H9 (cell line): ENCODE results near the gene LONRF3. TPM values are rescaled to one million over a fixed set of nuclear protein-coding genes. Genes with fewer than 3 reads are reported as not detected.

Experiments used
- DNase-seq: peaks from one replicate; pipeline ENCODE4 v3.0.0-alpha.2; 2017
- H2AFZ ChIP-seq: one replicate; pipeline ENCODE4 v1.6.1; 2013; ENCODE audit warnings: mild to moderate bottlenecking, low read length, control low read depth, moderate library complexity
- H2AK5ac ChIP-seq: 2 replicates; pipeline ENCODE4 v1.6.1; 2013; ENCODE audit warnings: low read length, control low read depth, mixed read lengths; ENCODE audit not compliant: insufficient read length
- H2BK120ac ChIP-seq: one replicate; pipeline ENCODE4 v1.6.1; 2013; ENCODE audit warnings: low read depth, mild to moderate bottlenecking, low read length, control low read depth, inconsistent platforms; ENCODE audit not compliant: poor library complexity, severe bottlenecking
- H2BK12ac ChIP-seq: 2 replicates; pipeline ENCODE4 v1.6.1; 2013; ENCODE audit warnings: low read length, control low read depth, mixed read lengths, low read depth; ENCODE audit not compliant: insufficient read length
- H2BK15ac ChIP-seq: 2 replicates; pipeline ENCODE4 v1.6.1; 2013; ENCODE audit warnings: low read depth, low read length, control low read depth
- H2BK20ac ChIP-seq: one replicate; pipeline ENCODE4 v1.6.1; 2013; ENCODE audit warnings: low read depth, mild to moderate bottlenecking, low read length, control low read depth, inconsistent platforms; ENCODE audit not compliant: poor library complexity, severe bottlenecking
- H2BK5ac ChIP-seq: 2 replicates; pipeline ENCODE4 v1.6.1; 2013; ENCODE audit warnings: low read length, control low read depth, mixed read lengths; ENCODE audit not compliant: insufficient read length
- H3K14ac ChIP-seq: 2 replicates; pipeline ENCODE4 v1.6.1; 2013; ENCODE audit warnings: low read length, control low read depth; ENCODE audit not compliant: insufficient read depth
- H3K18ac ChIP-seq: 2 replicates; pipeline ENCODE4 v1.6.1; 2013; ENCODE audit warnings: low read depth, mild to moderate bottlenecking, mixed read lengths, low read length, control low read depth; ENCODE audit not compliant: insufficient read length
- H3K23ac ChIP-seq: 2 replicates; pipeline ENCODE4 v1.6.1; 2013; ENCODE audit warnings: low read length, control low read depth, mixed read lengths, low read depth; ENCODE audit not compliant: insufficient read length
- H3K23me2 ChIP-seq: 2 replicates; pipeline ENCODE4 v1.6.1; 2013; ENCODE audit warnings: low read depth, mild to moderate bottlenecking, mixed read lengths, low read length, control low read depth; ENCODE audit not compliant: insufficient read length, poor library complexity, severe bottlenecking
- H3K27ac ChIP-seq: 2 replicates; pipeline ENCODE4 v1.5.1; 2013; ENCODE audit warnings: low read length, control low read depth, mixed read lengths, low read depth; ENCODE audit not compliant: insufficient read length
- H3K27me3 ChIP-seq: 2 replicates; pipeline ENCODE4 v1.6.1; 2013; ENCODE audit warnings: low read length, control low read depth, inconsistent platforms; ENCODE audit not compliant: insufficient read depth
- H3K4ac ChIP-seq: 2 replicates; pipeline ENCODE4 v1.6.1; 2013; ENCODE audit warnings: low read depth, mild to moderate bottlenecking, control low read depth, inconsistent platforms, low read length, moderate library complexity
- H3K4me1 ChIP-seq: 2 replicates; pipeline ENCODE4 v1.6.1; 2013; ENCODE audit warnings: low read length, control low read depth, inconsistent platforms; ENCODE audit not compliant: insufficient read depth
- H3K4me2 ChIP-seq: 2 replicates; pipeline ENCODE4 v1.6.1; 2013; ENCODE audit warnings: low read length, control low read depth, mixed read lengths; ENCODE audit not compliant: insufficient read length, insufficient read depth
- H3K56ac ChIP-seq: 2 replicates; pipeline ENCODE4 v1.6.1; 2013; ENCODE audit warnings: low read depth, mild to moderate bottlenecking, mixed read lengths, low read length, control low read depth; ENCODE audit not compliant: insufficient read length
- H3K79me1 ChIP-seq: 2 replicates; pipeline ENCODE4 v1.6.1; 2013; ENCODE audit warnings: low read depth, mild to moderate bottlenecking, moderate library complexity, low read length, control low read depth, inconsistent platforms; ENCODE audit not compliant: insufficient read depth, poor library complexity, severe bottlenecking
- H3K79me2 ChIP-seq: 2 replicates; pipeline ENCODE4 v1.6.1; 2013; ENCODE audit warnings: low read length, control low read depth, inconsistent platforms; ENCODE audit not compliant: insufficient read depth
- H3K9ac ChIP-seq: 2 replicates; pipeline ENCODE4 v1.6.1; 2013; ENCODE audit warnings: low read length, control low read depth, mixed read lengths; ENCODE audit not compliant: insufficient read length; ENCODE audit errors: extremely low read depth
- H3K9me3 ChIP-seq: one replicate; pipeline ENCODE4 v1.6.1; 2013; ENCODE audit warnings: low read depth, low read length, inconsistent platforms; ENCODE audit not compliant: control insufficient read depth
- H3T11ph ChIP-seq: one replicate; pipeline ENCODE4 v1.6.1; 2013; ENCODE audit warnings: mild to moderate bottlenecking, low read length, control low read depth, inconsistent platforms
- H4K20me1 ChIP-seq: one replicate; pipeline ENCODE4 v1.6.1; 2013; ENCODE audit not compliant: control insufficient read depth, insufficient read length, insufficient read depth
- H4K5ac ChIP-seq: 2 replicates; pipeline ENCODE4 v1.6.1; 2013; ENCODE audit warnings: low read depth, mild to moderate bottlenecking, mixed read lengths, low read length, control low read depth; ENCODE audit not compliant: insufficient read length
- H4K8ac ChIP-seq: replicated peaks from 2 replicates; pipeline ENCODE4 v1.6.1; 2013; ENCODE audit warnings: low read length, control low read depth, mixed read lengths, low read depth; ENCODE audit not compliant: insufficient read length
- H4K91ac ChIP-seq: 2 replicates; pipeline ENCODE4 v1.6.1; 2013; ENCODE audit warnings: low read depth, mild to moderate bottlenecking, moderate library complexity, mixed read lengths, low read length, control low read depth; ENCODE audit not compliant: insufficient read length
- H3K27ac Mint-ChIP-seq, 3 experiments: 2 replicates in 2 of 3; 3 replicates in 1 of 3; pipeline ENCODE4 v1.8.0; 2020 to 2021; ENCODE audit warnings: mixed read lengths in 3 of 3, mild to moderate bottlenecking in 1 of 3, moderate library complexity in 1 of 3
- H3K27me3 Mint-ChIP-seq: 2 replicates; pipeline ENCODE4 v1.8.0; 2021; ENCODE audit warnings: low read depth, mild to moderate bottlenecking, moderate library complexity, mixed read lengths
- H3K36me3 Mint-ChIP-seq, 3 experiments: 2 replicates in 2 of 3; 3 replicates in 1 of 3; pipeline ENCODE4 v1.8.0; 2020 to 2021; ENCODE audit warnings: low read depth in 3 of 3, mixed read lengths in 3 of 3; ENCODE audit not compliant: insufficient read depth in 1 of 3
- H3K4me1 Mint-ChIP-seq, 2 experiments: 2 replicates each; pipeline ENCODE4 v1.8.0; 2020; ENCODE audit warnings: mixed read lengths in 2 of 2
- H3K4me3 Mint-ChIP-seq, 2 experiments: 2 replicates in 1 of 2; 3 replicates in 1 of 2; pipeline ENCODE4 v1.8.0; 2020 to 2021; ENCODE audit warnings: mild to moderate bottlenecking in 2 of 2, mixed read lengths in 2 of 2, moderate library complexity in 1 of 2
- H3K9me3 Mint-ChIP-seq, 2 experiments: 2 replicates in 1 of 2; 3 replicates in 1 of 2; pipeline ENCODE4 v1.8.0; 2020; ENCODE audit warnings: mild to moderate bottlenecking in 2 of 2, mixed read lengths in 2 of 2, moderate library complexity in 1 of 2
- WGBS: extraction: QIAGEN DNeasy Blood & Tissue Kit; methylation state at CpG from one replicate; pipeline ENCODE4 v1.1.7; 2013; ENCODE audit warnings: missing lambda C conversion rate, low lambda C conversion rate, mixed read lengths; ENCODE audit not compliant: insufficient read length; ENCODE audit errors: extremely low coverage; 5-methylcytosine and 5-hydroxymethylcytosine counted together
- total RNA-seq: library from RNA; stranded (reverse); gene quantifications from 2 replicates; pipeline ENCODE4 v1.2.1, GENCODE V29; 2021
- TF ChIP-seq, protein P1 (sequence below): fragments of 200-600 bp; sonication (generic); conservative IDR thresholded peaks from 3 replicates; pipeline ENCODE4 v1.8.0; 2021; ENCODE audit warnings: antibody characterized with exemption, mild to moderate bottlenecking

Gene LONRF3
- total RNA-seq, 1 experiment from 2014 or later = 0.33 TPM

DNA sequence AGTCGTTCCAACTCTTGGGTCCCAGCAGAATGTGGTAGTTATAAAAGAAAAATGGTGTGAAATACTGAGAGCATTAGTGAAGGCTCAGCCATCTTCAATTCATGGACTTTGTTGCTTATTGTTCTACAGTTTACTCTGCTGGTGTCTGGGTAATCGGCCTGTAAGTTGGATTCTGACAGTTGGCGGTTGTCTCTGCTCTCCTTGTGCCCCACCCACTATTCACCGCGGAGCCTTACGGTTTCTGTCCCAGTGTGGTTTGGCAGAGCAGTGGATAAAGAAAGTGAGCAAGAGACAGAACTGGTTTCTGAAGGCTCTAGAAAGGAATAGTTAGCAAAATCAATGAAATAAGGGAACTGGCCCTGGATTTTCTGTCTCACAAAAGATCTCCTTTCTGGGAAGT lies 9.1 kb downstream of the LONRF3 start:
- peaks cover 90% of the 10 kb centered on the region for H3K27me3 Mint-ChIP-seq
- Histone ChIP-seq H3K4me2 (no peak overlapping the region), H2BK12ac (no peak overlapping the region), H2AFZ (no peak overlapping the region), H4K20me1 (no peaks in the 10 kb centered on the region), H3K27me3 (peaks cover 5% of the 10 kb centered on the region; the same call in 1 of the 2 replicates), H3K79me2 (no peaks in the 10 kb centered on the region), H3K79me1 (no peaks in the 10 kb centered on the region), H3K14ac (no peak overlapping the region), H3K4me1 (no peaks in the 10 kb centered on the region), H3K56ac (no peak overlapping the region), H3K23ac (no peak overlapping the region), H3K23me2 (no peaks in the 10 kb centered on the region), H3K4ac (no peak overlapping the region), H3T11ph (no peak overlapping the region), H4K8ac (no peak overlapping the region), H2AK5ac (no peak overlapping the region), H2BK15ac (no peak overlapping the region), H4K91ac (no peak overlapping the region), H4K5ac (no peak overlapping the region), H2BK20ac (no peak overlapping the region), H3K18ac (no peak overlapping the region), H2BK5ac (no peak overlapping the region), H3K9me3 (peaks cover 22% of the 10 kb centered on the region), H3K9ac (no peak overlapping the region), H2BK120ac (no peak overlapping the region), H3K27ac (no peak overlapping the region)
- peaks cover 73% of the 10 kb centered on the region in 2 experiments for H3K9me3 Mint-ChIP-seq
- no peak for DNase-seq
- H3K36me3 Mint-ChIP-seq = peaks cover 0 to 4% (median under 1%) of the 10 kb centered on the region in 3 experiments; a peak in 3 of 7 replicates
- WGBS = no CpG with 5 or more reads among the region's 6 CpGs
- no peak overlapping the region for H3K27ac Mint-ChIP-seq
- H3K4me3 Mint-ChIP-seq = no peak overlapping the region
- H3K4me1 Mint-ChIP-seq = no peaks in the 10 kb centered on the region
- TF ChIP-seq, protein P1, sequence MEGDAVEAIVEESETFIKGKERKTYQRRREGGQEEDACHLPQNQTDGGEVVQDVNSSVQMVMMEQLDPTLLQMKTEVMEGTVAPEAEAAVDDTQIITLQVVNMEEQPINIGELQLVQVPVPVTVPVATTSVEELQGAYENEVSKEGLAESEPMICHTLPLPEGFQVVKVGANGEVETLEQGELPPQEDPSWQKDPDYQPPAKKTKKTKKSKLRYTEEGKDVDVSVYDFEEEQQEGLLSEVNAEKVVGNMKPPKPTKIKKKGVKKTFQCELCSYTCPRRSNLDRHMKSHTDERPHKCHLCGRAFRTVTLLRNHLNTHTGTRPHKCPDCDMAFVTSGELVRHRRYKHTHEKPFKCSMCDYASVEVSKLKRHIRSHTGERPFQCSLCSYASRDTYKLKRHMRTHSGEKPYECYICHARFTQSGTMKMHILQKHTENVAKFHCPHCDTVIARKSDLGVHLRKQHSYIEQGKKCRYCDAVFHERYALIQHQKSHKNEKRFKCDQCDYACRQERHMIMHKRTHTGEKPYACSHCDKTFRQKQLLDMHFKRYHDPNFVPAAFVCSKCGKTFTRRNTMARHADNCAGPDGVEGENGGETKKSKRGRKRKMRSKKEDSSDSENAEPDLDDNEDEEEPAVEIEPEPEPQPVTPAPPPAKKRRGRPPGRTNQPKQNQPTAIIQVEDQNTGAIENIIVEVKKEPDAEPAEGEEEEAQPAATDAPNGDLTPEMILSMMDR = no peak
